HAP-1 (cell line): ENCODE results near the gene YIPF3.

ENCODE experiments used
- DNase-seq, 2 experiments: peaks; one replicate each; pipeline ENCODE4 v3.0.0-alpha.2; 2016 to 2020; ENCODE audit warnings: low spot score in 2 of 2
- H3K27me3 ChIP-seq: fragments of 250-450 bp; sonication (Bioruptor Pico); 2 replicates; pipeline ENCODE4 v1.5.1; 2020; ENCODE audit warnings: low read depth, mild to moderate bottlenecking, moderate library complexity
- H3K36me3 ChIP-seq: fragments of 250-450 bp; sonication (Bioruptor Pico); replicated peaks from 2 replicates; pipeline ENCODE4 v1.5.1; 2020; ENCODE audit warnings: mild to moderate bottlenecking
- H3K4me1 ChIP-seq: fragments of 250-450 bp; sonication (Bioruptor Pico); 2 replicates; pipeline ENCODE4 v1.5.1; 2020; ENCODE audit warnings: mild to moderate bottlenecking
- H3K4me3 ChIP-seq: fragments of 250-450 bp; sonication (Bioruptor Pico); 2 replicates; pipeline ENCODE4 v1.5.1; 2020; ENCODE audit warnings: mild to moderate bottlenecking, moderate library complexity
- H3K9me3 ChIP-seq: fragments of 250-450 bp; sonication (Bioruptor Pico); 2 replicates; pipeline ENCODE4 v1.5.1; 2020; ENCODE audit warnings: mild to moderate bottlenecking, moderate library complexity
- in situ Hi-C: fragments of 300-500 bp; cut with MboI; formaldehyde crosslinking; loops from 3 replicates; pipeline ENCODE4 v1.14.3; 2020; ENCODE audit warnings: low sequenced_read_pairs, inconsistent platforms, mixed read lengths

The YIPF3 gene

DNA sequence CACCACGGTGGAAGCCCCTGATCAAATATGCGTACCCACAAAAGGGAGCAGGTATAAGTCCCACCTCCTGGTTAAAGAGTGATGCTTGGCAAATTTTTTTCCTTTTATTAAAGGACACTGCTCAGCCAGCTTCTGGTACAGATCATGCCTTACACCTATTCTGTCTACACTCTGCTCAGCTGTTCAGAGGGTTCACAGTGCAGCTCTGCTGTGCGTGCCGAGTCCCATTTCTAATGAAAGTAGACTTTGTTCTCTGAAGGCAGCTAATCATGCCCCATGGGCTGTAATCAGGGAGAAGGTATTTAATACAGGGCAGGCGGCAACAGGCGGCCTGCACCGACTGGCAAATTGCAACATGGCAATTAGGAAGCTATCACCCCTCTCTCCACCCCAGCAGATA, 22.9 kb downstream of the YIPF3 start:
- no peaks in the 10 kb centered on the region for H3K27me3 ChIP-seq
- H3K4me3 ChIP-seq = no peak overlapping the region
- in situ Hi-C loops = no loop called here
- H3K9me3 ChIP-seq = no peaks in the 10 kb centered on the region
- DNase-seq = no peak
- no peaks in the 10 kb centered on the region for H3K4me1 ChIP-seq
- H3K36me3 ChIP-seq = peaks cover 10% of the 10 kb centered on the region

DNA sequence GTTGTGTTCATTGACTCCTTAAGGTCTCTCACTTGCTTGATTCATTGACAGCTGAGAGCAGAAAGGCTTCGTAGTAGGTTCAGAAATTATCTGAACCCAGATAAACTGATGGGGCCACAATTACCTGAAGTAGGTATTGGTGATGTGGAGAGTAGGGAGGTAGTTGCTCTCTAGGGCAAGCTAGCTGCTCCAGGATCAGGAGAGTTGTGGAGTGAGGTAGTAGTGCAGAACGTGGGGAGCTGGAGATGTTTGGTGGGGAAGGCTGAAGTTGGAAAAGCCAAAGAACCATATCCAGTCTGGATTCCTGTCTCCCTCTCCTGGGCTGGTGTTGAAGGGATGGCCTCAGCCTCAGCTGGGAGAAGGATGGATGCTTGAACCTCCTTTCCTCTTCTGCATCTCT, 23.5 kb downstream of the YIPF3 start:
- Histone ChIP-seq H3K4me1 (no peaks in the 10 kb centered on the region), H3K4me3 (no peak overlapping the region), H3K27me3 (no peaks in the 10 kb centered on the region), H3K9me3 (no peaks in the 10 kb centered on the region), H3K36me3 (peaks cover 4% of the 10 kb centered on the region)
- in situ Hi-C loops = no loop called here
- DNase-seq = no peak

DNA sequence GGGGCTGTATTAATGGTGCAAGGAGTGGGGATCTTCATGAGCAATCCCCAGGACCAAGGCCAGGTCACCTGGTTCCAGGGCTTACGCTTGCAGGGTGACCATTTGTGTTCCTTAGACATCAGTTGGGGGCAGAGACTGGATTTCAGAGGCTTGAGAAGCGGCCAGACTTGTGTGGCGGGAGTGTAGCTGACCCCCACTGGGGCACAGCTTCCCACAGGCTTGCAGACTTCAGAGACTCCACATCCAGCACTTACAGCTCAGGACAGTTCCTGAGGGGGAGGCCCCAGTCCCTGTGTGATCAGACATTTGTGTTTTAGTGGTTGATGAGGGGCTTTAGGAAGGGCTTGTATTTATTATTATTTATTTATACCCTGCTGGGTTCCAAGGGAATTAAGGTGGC, 24.1 kb downstream of the YIPF3 start:
- DNase-seq = no peak
- in situ Hi-C loops = no loop called here
- 0 out of 2 replicates have a peak, but pooled peaks cover 2% of the 10 kb centered on the region for H3K36me3 ChIP-seq
- no peaks in the 10 kb centered on the region for H3K4me1 ChIP-seq
- H3K4me3 ChIP-seq = no peak overlapping the region
- no peaks in the 10 kb centered on the region for H3K9me3 ChIP-seq
- H3K27me3 ChIP-seq = no peaks in the 10 kb centered on the region

DNA sequence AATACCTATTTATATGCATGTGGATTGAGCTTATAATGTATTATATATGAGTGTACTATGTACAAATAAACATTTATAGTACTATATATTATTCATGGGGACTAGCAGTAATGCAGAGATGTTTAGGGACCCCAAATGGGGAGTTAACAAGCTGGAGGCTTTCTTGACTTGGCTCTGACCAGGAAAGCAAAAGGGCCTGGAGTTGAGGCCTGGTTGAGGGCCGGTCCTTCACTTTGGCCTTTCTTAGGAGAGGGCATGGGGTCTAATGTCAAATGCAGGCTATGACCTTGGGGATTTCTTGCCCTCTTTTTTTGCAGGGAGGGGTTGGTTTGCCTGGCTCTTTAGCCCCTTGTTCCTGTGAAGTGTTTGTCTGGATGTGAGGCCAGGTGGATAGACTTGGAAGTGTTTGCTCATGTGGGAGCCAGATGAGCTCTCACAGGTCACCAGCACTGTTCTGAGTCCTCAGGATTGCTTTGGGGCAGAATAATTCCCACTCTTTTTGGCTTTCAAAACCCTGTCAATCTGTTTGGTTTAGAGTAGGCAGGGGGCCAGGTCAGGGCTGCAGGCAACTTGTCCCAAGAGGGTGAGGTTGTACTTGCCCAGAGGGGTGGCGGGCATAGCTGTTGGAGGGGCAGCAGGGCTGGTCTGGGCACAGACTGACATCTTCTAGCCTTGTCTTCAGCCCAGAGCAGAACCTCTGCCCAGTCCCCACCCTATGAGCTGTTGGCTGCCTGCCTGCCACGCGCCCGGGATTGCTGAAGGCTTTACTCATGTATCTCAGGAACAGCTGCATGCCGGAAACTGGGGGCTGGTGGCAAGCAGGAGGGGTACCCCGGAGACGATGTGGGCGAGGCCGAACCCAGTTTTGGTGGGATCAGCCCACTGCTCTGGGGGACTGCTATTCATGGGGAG, 24.7 kb downstream of the YIPF3 start:
- in situ Hi-C loops = no loop called here
- Histone ChIP-seq H3K4me1 (no peaks in the 10 kb centered on the region), H3K4me3 (no peak overlapping the region), H3K27me3 (no peaks in the 10 kb centered on the region), H3K9me3 (no peaks in the 10 kb centered on the region), H3K36me3 (no peaks in the 10 kb centered on the region)
- no peak for DNase-seq

DNA sequence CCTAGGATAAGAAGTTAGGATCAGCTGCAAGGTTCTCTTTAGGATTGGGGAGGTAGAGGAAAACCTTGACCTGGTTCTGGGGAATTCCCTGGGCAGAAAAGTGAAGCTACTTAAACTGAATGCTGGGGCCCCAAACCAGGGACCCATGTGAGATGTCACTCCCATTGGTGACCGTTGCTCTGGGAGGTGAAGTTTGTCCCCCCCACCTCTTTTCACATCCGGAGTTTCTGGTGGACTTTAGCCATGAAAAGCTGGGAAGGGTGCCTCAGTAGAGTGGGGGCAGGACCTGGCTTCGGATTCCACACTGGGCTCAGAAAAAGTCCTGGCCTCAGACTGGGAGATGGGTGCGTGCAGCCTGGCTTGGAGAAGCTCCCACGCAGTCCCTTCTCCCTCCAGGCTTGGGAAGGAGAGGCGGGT, 26.2 kb downstream of the YIPF3 start:
- Histone ChIP-seq H3K4me1 (no peaks in the 10 kb centered on the region), H3K36me3 (no peaks in the 10 kb centered on the region), H3K27me3 (no peaks in the 10 kb centered on the region), H3K9me3 (no peaks in the 10 kb centered on the region), H3K4me3 (no peak overlapping the region)
- in situ Hi-C loops = no loop called here
- no peak for DNase-seq

DNA sequence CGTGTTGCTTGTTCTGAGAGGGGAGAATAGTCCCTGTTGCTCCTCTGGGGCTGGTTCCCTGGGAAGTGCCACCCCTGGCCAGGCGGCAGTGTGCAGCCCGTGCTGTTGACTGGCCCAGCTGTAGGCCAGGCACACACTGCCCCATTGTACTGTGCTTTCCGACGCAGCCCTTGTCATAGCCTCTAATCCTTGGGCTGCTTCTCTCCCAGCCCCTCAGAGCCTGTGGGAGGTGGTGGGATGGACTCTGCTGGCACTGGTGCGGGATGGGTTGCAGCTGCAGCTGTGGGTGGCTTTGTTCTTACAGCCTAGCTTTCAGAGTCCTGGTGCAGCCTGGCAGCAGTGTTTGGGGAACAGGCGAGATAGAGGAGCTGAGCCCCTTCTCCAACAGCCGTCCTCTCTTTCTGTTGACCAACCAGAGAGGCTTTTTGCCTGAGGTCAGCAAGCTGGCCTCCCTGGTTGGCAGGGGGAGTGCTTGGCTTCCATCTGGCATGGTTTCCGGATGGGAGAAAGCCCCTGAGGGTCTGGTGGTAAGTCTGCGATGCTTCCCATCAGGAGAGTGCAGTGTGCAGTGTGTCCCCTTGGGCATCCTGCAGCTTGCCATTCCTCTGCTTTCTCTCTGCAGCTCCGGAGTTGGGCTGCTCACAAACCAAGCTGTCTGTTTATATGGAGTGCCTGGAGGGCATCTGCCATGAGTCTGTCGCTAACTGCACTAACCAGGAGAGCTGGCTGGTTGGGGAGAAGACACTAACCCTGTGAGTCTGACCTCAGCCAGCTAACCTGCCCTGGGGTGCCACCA, 27.3 kb downstream of the YIPF3 start:
- DNase-seq = no peak
- Histone ChIP-seq H3K4me3 (no peak overlapping the region), H3K27me3 (no peaks in the 10 kb centered on the region), H3K4me1 (no peaks in the 10 kb centered on the region), H3K9me3 (no peaks in the 10 kb centered on the region), H3K36me3 (no peaks in the 10 kb centered on the region)
- in situ Hi-C loops = no loop called here

DNA sequence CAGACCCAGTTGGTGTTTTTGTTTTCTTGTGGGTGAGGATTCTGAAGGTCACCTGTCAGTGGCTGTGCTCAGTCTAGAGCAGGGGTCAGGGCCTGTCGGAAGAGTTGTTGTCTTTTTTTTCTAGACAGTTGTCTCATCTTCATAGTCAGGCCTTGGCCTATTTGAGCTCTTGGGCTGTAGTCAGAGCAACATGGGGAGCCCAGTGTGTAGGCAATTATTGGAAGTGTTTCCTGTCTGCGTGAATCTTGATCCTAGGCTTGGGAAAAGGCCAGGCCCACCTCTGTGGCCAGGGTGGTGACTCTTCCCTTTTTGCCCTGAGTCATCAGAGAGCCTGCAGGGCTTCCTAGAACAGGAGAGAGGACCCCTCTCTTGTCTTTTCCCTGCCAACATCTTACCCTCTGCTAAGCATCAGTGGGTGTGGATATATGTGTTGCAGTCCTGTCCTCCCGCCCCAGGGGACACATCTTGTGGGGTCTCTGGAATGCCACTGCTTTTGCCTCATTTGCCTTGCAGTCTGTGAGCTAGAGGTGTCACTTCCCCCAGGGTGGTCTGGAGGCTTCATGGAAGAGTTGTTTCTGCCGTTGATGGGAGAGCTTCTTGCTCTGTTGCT, 28.0 kb downstream of the YIPF3 start:
- H3K9me3 ChIP-seq = no peaks in the 10 kb centered on the region
- no peaks in the 10 kb centered on the region for H3K36me3 ChIP-seq
- DNase-seq = no peak
- H3K27me3 ChIP-seq = no peaks in the 10 kb centered on the region
- no peaks in the 10 kb centered on the region for H3K4me1 ChIP-seq
- no peak overlapping the region for H3K4me3 ChIP-seq
- in situ Hi-C loops = no loop called here

DNA sequence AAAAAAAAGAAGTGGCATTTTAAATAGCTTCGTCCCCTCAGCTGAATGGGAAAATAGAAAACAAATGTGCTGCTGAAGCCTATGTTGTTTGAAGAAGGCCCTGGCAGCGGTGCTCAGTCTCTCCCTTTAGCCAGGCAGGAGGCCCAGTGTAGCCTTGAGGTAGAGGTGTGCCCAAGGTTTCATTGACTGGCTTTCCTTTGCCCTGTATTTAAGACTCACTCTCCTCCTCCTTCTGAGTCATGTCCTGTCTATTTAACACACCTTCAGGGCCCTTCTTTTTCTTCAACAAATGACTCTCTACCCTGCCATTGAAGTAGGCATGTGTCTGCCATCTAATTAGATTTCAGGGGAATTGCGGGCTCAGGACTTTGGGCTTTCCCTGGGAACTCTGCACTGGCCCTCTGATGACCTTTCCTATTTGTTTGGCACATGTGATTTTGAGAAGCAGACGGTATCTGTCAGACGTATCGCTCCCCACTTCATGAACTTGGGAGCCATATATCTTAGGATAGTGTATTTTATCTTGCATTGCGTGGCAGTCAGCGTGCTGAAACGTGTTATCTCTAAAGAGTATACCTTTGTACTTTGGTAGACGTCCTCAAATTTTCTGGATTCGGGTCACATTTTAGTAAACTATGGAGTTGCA, 35.0 kb downstream of the YIPF3 start:
- H3K4me3 ChIP-seq = no peak overlapping the region
- no peaks in the 10 kb centered on the region for H3K27me3 ChIP-seq
- H3K9me3 ChIP-seq = no peaks in the 10 kb centered on the region
- H3K36me3 ChIP-seq = no peaks in the 10 kb centered on the region; the same call in 1 of the 2 replicates
- H3K4me1 ChIP-seq = peaks cover 8% of the 10 kb centered on the region
- in situ Hi-C loops = no loop called here
- no peak for DNase-seq

DNA sequence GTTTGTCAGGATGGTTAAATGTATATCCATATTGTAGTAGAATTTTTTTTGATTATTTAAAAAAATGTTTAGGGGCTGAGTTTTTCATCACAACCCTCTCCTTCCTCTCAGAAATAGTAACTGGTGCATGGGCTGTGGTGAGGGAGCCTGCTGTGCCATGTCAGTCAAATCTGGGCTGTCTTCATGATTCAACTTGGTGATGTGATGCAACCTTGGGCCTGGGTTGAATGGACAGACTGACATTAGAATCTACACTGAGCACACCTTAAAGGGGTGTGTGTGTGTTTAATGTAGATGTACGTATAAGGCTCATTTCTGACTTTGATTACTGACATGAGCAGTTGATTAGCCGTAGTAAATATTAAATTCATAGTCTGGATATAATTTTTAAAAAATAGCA, 35.7 kb downstream of the YIPF3 start:
- in situ Hi-C loops = no loop called here
- Histone ChIP-seq H3K9me3 (no peaks in the 10 kb centered on the region), H3K27me3 (no peaks in the 10 kb centered on the region), H3K4me1 (peaks cover 8% of the 10 kb centered on the region), H3K36me3 (no peaks in the 10 kb centered on the region; the same call in 1 of the 2 replicates), H3K4me3 (no peak overlapping the region)
- no peak for DNase-seq

DNA sequence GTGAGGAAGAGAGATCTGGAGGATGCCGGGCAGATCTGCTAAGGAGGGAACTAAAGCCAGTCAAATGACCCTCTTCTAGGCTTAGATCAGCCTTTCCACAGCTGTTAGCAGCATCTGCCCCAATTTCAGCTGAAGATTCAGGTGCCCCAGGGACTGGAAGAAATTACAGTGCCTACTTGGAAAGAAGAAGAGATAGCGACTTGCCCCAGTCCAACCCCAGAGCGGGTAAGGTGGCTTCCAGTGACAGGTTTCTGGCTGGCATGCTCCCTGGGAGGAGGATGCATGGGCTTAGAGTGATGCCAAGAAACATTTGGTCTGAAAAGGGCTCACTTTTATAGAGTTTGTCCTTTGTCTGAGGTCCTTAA, 38.7 kb downstream of the YIPF3 start:
- H3K4me3 ChIP-seq = peak overlapping the region; percentile 72
- no peak for DNase-seq
- in situ Hi-C loops = no loop called here
- no peaks in the 10 kb centered on the region for H3K27me3 ChIP-seq
- H3K4me1 ChIP-seq = peaks cover 8% of the 10 kb centered on the region
- H3K36me3 ChIP-seq = no peaks in the 10 kb centered on the region; the same call in 1 of the 2 replicates
- H3K9me3 ChIP-seq = no peaks in the 10 kb centered on the region

DNA sequence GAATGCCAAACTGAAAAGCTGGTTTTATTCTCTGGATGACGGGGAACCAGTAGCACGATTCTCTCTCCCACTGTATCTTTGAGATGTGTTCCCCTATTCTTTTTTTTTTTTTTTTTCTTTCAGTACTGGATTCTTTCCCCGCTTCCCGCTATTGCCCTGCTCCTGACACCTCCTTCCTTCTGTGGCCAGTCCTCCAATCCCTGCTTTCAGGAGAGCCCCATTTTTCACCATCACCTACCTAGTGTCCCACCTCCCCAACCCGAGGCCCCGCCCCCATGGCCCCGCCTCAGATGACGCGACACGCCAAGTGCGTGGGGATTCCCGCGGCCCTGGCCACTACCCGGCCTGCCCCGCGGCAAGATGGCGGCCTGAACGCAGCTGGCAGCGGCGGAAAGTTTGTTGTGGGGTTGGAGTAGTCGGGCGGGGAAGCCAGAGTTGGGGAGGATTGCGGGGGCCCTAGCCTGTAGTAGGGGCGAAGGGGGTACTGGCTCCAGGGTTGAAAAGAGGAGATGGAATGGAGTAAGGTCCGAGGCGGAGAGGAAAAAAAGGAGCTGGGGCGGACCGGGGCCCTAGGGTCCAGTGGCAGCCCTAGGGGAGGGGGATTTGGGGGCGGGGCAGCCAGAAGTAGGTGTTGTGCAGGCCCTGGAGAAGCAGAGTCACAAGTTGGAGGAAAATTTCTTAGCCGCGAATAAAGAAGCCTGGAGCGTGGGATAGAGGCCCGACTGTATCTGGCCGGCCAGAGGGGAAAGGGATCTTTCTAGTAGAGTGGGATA, 39.3 kb downstream of the YIPF3 start, which contains the start of gene TJAP1:
Gene TJAP1 (plus strand): TSS at position 336 of the 773 bp plus-strand sequence. CDS start 21,432 bp downstream, outside the sequence.
- Histone ChIP-seq H3K4me1 (peaks cover 8% of the 10 kb centered on the region), H3K27me3 (no peaks in the 10 kb centered on the region), H3K9me3 (no peaks in the 10 kb centered on the region), H3K4me3 (peak within 1 kb of the TSS; percentile 72), H3K36me3 (no peaks in the 10 kb centered on the region; the same call in 1 of the 2 replicates)
- in situ Hi-C loops = no loop called here
- DNase-seq = peak; percentile 85 to 98

DNA sequence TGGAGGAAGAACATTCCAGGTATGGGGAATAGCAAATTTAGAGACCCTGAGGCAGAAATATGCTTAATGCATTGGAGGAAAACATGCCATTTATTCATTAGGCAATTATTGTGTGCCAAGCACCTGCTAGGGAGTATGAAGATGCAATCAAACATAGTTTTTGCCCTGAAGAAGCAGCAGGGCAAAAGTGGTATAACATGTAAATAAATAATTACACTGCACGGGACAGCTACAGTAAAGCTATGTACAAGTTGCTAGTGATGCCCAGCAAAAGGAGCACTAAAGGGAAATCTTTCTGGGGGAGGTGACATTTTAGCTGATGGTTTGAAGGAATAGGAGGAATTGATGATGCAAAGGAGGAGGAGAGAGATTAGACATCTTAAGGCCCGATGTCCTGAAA, 40.0 kb downstream of the YIPF3 start:
- in situ Hi-C loops = no loop called here
- Histone ChIP-seq H3K27me3 (no peaks in the 10 kb centered on the region), H3K36me3 (no peaks in the 10 kb centered on the region; the same call in 1 of the 2 replicates), H3K9me3 (no peaks in the 10 kb centered on the region), H3K4me1 (peaks cover 5% of the 10 kb centered on the region), H3K4me3 (peak overlapping the region; percentile 72)
- no peak for DNase-seq

DNA sequence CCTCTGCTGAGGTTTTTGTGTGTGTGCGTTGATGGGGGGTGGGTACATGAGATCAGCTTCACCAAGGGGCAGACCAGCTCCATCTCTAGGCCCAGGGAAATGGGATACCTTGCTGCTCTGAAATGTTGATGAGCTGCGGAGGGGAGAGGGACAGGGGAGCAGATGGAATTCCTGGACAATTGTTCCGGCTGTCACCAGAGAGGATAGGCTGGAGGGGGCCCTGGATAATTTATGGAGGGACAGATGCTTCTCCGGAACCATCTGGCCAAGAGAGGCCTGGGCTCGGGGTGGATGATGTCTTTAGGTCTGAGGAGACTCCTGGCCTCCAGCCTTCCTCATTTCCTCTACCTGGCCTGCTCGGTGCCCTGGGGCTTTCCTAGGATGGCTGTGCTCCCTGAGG, 41.2 kb downstream of the YIPF3 start:
- no peak for DNase-seq
- no peaks in the 10 kb centered on the region; the same call in 1 of the 2 replicates for H3K36me3 ChIP-seq
- H3K4me3 ChIP-seq = no peak overlapping the region
- H3K4me1 ChIP-seq = peaks cover 4% of the 10 kb centered on the region; the same call in 1 of the 2 replicates
- in situ Hi-C loops = no loop called here
- no peaks in the 10 kb centered on the region for H3K27me3 ChIP-seq
- H3K9me3 ChIP-seq = no peaks in the 10 kb centered on the region
